T-helper 2 cell treated with Interferon-gamma antibody and Interleukin-4, amounts not matched to agents 5 μg/mL and 100 μg/mL, for 36 hours (primary cell): Measurements from ENCODE around the gene WDR27.
A peak's percentile ranks its signal among the peaks of the same experiment; 100 is the strongest.

Source experiments
- DNase-seq: peaks from one replicate; pipeline ENCODE4 v3.0.0; 2021; ENCODE audit warnings: low spot score
- H3K27ac Mint-ChIP-seq: one replicate; pipeline ENCODE4 v1.8.0; 2021; ENCODE audit warnings: mild to moderate bottlenecking, mixed read lengths
- H3K27me3 Mint-ChIP-seq: one replicate; pipeline ENCODE4 v1.8.0; 2021; ENCODE audit warnings: low read depth, mixed read lengths
- H3K36me3 Mint-ChIP-seq: one replicate; pipeline ENCODE4 v1.8.0; 2021; ENCODE audit warnings: low read depth, mixed read lengths
- H3K4me1 Mint-ChIP-seq: one replicate; pipeline ENCODE4 v1.8.0; 2021; ENCODE audit warnings: low read depth, mixed read lengths
- H3K4me3 Mint-ChIP-seq: one replicate; pipeline ENCODE4 v1.8.0; 2022; ENCODE audit warnings: mild to moderate bottlenecking, moderate library complexity, mixed read lengths
- H3K9me3 Mint-ChIP-seq: one replicate; pipeline ENCODE4 v1.8.0; 2021; ENCODE audit warnings: mixed read lengths

The WDR27 gene

DNA sequence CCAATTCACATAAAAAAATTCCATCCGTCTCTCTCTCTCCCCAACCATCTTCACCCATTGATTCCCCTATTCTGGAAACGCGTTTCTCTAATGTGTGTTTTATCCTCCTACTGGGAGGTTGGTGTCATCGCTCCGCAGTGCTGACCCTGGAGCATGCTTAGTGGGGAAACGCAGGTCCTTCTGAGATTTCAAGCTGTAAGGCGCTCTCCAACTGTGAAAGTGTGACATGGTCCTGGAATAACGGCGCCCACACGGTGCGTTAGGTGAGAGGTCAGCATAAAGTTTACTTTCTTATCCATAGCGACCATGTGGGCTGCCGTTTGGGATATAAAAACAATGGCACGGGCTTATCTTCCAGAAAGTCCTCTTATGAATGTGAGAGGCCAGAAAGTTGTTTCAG is 123.9 kb downstream of the WDR27 start:
- Mint-ChIP-seq H3K9me3 (no peaks in the 10 kb centered on the region), H3K36me3 (no peaks in the 10 kb centered on the region), H3K4me3 (no peak overlapping the region), H3K4me1 (peaks cover 3% of the 10 kb centered on the region), H3K27me3 (no peaks in the 10 kb centered on the region), H3K27ac (no peak overlapping the region)
- no peak for DNase-seq

DNA sequence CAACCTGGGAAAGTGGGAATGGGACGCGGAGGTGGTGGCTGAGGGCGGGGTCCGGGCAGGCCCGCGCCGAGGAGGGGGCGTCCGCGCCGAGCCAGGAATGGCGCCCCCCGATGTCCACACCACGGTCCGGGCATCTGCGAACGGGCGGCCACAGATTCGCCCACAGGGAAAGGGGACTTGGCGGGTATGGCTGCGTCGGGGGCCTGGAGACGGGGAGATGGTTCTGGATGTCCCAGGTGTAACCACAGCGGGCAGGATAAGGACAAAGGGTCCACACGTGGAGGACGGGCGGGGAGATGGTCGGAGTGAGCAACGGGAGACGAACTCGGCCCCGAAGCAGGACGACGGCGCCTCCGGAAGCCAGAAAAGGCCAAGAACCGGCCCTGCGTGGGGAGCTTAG is 124.6 kb downstream of the WDR27 start:
- Mint-ChIP-seq H3K27me3 (no peaks in the 10 kb centered on the region), H3K9me3 (no peaks in the 10 kb centered on the region), H3K4me1 (peaks cover 3% of the 10 kb centered on the region), H3K4me3 (no peak overlapping the region), H3K36me3 (no peaks in the 10 kb centered on the region), H3K27ac (no peak overlapping the region)
- DNase-seq = no peak

DNA sequence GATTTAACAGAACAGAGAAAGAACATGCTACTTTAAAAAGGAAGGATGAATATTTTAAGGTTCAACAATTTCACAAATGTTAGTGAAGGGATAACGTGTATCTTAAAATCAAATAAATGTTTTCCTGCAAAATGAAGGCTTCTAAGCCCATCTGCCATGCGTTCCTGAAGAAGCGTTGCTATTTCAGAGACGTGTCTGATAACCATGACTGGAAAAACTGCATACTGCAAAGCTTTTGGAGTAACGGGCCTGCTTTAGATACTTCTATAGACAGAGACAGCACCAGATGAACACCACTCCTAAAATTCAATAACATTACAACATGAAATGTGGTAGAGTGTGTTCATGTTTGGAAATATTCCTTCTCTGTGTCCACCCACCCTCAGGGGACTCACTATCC is 126.0 kb downstream of the WDR27 start:
- Mint-ChIP-seq H3K27ac (no peak overlapping the region), H3K9me3 (no peaks in the 10 kb centered on the region)

DNA sequence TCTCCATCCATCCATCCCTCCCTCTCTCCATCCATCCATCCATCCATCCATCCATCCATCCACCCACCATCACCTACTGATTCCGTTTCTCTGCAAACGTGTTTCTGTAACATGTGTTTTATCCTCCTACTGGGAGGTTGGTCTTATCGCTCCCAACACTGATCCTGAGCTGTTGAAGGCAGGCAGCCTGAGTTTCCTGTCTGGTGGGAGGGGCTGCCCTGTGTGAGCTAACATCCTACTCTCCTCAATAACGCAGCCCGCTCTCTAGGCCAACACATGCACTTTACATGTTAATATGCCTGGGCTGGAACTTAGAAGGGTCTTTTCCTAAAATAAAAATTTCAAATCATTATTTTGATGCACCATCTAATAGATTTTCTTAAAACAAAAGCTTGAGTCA is 126.5 kb downstream of the WDR27 start:
- Mint-ChIP-seq H3K27ac (no peak overlapping the region), H3K9me3 (no peaks in the 10 kb centered on the region), H3K4me3 (no peak overlapping the region), H3K27me3 (no peaks in the 10 kb centered on the region), H3K4me1 (peaks cover 3% of the 10 kb centered on the region), H3K36me3 (no peaks in the 10 kb centered on the region)
- DNase-seq = no peak

More for the DNA sequence above, 126.0 kb downstream of the WDR27 start:
- Mint-ChIP-seq H3K4me1 (peaks cover 3% of the 10 kb centered on the region), H3K4me3 (no peak overlapping the region), H3K36me3 (no peaks in the 10 kb centered on the region), H3K27me3 (no peaks in the 10 kb centered on the region)
- no peak for DNase-seq

DNA sequence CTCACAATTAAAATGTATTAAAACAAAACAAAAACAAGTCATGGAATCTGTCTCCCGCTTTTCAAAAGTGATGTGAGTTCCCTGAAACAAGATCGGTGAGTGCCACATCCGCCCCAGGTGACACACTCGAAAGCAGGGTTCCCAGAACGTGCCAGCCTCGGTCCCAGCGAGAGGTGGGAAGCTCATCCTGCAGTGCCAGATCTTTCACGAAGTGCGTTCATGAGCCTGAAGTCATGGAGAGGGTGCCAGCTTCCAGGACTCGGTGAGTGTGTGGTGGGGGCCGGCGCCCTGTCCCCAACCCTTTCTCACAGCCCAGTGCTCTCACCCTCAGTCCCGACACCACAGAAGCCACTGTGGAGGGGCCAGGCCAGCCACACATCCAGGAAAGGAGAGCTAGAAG is 127.4 kb downstream of the WDR27 start:
- Mint-ChIP-seq H3K27me3 (no peaks in the 10 kb centered on the region), H3K27ac (no peak overlapping the region), H3K4me1 (peaks cover 3% of the 10 kb centered on the region), H3K4me3 (no peak overlapping the region), H3K9me3 (no peaks in the 10 kb centered on the region), H3K36me3 (no peaks in the 10 kb centered on the region)
- DNase-seq = no peak

DNA sequence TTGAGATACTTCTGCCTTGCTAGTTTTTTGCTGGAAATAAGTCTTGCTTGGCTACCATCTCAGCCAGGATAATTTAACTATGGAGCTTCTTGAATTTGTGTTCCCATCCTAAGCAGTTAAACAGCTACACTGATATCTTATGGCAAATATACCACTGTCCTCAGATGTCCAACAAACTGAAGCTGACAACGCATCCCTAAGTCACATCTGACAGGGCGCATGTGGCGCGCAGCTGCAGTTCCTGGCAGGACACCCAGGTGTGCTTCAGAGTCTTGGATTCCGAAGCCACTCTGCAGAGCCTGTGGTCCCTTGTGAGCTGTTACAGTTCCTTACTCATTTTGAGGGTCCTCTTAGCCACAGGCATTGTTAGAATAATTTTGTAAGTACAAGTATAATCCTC is 127.9 kb downstream of the WDR27 start:
- H3K27ac Mint-ChIP-seq = no peak overlapping the region
- H3K27me3 Mint-ChIP-seq = no peaks in the 10 kb centered on the region
- peaks cover 4% of the 10 kb centered on the region for H3K4me1 Mint-ChIP-seq
- H3K36me3 Mint-ChIP-seq = no peaks in the 10 kb centered on the region
- no peak for DNase-seq
- H3K9me3 Mint-ChIP-seq = no peaks in the 10 kb centered on the region
- no peak overlapping the region for H3K4me3 Mint-ChIP-seq

DNA sequence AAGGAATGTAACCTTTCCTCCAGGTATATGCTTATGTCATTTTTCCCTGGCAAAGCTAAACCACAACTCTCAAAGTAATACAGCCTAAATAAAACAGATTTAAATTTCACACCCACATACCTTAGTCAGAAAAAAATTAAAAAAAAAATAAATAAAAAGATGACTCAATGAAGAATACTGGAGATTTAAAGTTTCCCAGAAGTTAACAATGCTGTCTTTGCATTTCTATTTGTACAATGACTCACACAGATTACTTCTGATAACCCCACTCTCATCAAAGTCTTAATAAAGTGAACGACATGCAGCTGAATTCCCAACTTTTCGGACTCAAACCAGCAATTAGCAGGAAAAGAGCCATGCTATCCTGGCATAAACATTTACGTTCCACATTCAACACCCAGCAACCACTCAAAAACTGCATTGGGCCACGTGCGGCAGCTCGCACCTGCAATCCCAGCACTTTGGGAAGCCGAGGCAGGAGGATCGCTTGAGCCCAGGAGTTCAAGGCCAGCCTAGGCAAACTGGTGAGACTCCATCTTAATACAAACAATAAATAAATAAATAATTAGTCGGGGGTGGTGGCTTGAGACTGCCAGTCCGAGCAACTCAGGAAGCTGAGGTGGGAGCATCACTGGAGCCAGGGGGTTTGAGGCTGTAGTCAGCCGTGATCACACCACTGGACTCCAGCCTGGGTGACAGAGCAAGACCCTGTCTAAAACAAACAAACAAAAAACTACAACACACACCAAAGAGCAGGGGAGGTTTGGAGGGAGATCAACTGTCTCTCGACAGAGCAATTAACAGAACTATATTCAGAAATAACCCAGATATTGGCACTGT is 130.5 kb downstream of the WDR27 start:
- no peak overlapping the region for H3K4me3 Mint-ChIP-seq
- H3K36me3 Mint-ChIP-seq = no peaks in the 10 kb centered on the region
- no peak for DNase-seq
- no peaks in the 10 kb centered on the region for H3K27me3 Mint-ChIP-seq
- no peak overlapping the region for H3K27ac Mint-ChIP-seq
- no peaks in the 10 kb centered on the region for H3K9me3 Mint-ChIP-seq
- H3K4me1 Mint-ChIP-seq = peaks cover 16% of the 10 kb centered on the region

DNA sequence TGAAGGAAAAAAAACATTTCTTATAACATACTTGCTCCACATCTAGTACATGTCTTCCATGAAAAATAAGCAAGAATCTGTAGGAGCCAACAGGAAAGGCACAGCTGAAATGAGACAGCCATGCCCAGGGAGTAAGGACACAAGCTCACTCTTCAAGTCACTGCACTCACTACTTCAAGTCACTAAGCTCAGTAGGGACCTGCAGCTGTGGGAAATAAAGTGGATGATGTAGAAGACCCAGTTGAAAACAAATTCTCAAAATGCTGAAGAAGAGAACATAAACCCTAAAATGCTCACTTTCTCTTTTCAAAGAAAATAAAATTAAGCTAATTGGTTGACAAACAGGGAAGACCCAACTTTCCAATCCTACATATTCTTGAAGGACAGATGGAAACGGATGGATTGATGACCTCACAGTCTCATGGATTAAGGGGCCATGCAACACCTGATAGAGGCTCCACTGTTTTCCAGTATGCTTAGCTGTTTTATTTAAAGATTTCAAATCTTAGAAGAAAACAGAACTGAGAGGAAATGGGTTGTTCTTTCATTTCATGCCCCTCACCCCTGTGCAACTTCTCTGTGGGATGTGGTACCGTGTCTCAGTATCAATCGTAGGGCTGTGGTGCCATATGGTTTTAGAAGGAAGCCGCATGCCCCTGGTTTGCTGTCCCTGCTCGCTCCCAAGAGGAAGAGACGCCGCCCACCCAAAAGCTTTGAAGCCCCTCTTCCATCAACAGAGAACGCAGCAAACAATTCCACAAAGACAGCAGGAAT is 133.3 kb downstream of the WDR27 start:
- H3K27me3 Mint-ChIP-seq = no peaks in the 10 kb centered on the region
- H3K36me3 Mint-ChIP-seq = no peaks in the 10 kb centered on the region
- peak overlapping the region; percentile 26 for H3K4me3 Mint-ChIP-seq
- DNase-seq = no peak
- H3K9me3 Mint-ChIP-seq = no peaks in the 10 kb centered on the region
- H3K4me1 Mint-ChIP-seq = peaks cover 13% of the 10 kb centered on the region
- H3K27ac Mint-ChIP-seq = no peak overlapping the region

DNA sequence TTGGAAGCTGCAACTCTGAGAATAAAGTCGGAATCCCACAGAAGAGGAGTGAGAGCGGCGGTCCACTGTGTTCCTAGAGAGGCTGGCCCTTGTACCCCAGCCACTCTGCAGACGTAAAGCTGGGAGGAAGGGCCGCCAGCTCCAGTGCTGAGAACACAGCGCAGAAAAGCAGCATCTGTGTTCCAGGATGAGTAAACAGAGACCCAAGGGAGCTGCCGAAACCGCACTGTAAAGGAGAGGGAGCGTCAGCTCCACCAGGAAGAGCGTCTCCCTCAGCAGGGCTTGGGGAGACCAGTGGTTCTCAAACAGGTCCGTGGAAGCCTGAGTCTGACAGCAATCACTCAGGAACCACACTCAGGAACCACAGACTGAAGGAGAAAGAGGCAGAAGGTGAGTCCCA is 134.0 kb downstream of the WDR27 start:
- DNase-seq = no peak
- Mint-ChIP-seq H3K36me3 (no peaks in the 10 kb centered on the region), H3K9me3 (no peaks in the 10 kb centered on the region), H3K27me3 (peaks cover under 1% of the 10 kb centered on the region), H3K4me1 (peaks cover 13% of the 10 kb centered on the region), H3K27ac (no peak overlapping the region), H3K4me3 (no peak overlapping the region)

DNA sequence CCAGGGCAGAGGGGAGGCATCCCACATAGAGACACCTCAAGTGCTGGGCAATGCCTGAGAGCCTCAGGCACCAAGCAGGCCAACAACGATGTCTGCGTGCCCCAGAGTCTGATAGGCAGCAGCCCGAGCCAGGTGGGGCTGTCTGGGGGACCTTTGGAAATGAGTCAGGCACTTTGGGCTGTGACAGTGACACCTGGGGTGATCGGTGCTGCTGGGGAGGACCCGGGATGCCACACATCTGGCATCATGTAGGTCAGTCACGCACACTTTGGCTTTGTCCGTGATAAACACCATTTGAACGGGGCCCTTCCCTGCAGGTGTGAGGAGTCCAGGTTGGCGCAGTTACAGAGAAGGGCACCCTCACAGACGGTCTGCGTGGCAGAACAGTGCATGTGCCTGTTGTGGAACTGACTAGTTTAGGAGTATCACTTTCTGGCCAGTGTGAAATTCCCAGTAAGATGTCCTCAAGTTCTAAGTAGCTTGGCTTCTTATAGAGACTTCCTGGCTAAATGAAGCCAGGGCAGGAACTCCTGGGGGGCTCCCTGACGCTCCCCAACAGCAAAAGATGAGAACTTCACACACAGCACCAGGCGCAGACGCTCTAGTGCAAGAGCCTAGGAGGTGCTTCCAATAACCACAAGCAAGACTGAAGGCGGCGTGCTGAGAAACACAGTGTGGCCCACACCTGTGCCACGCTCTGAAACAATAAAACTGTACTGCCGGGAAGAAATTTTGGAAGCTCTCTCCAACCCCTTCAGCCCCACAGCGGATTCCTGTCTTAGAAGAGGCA is 134.7 kb downstream of the WDR27 start:
- no peak overlapping the region for H3K4me3 Mint-ChIP-seq
- peaks cover 7% of the 10 kb centered on the region for H3K27me3 Mint-ChIP-seq
- H3K36me3 Mint-ChIP-seq = no peaks in the 10 kb centered on the region
- peaks cover 13% of the 10 kb centered on the region for H3K4me1 Mint-ChIP-seq
- no peaks in the 10 kb centered on the region for H3K9me3 Mint-ChIP-seq
- H3K27ac Mint-ChIP-seq = no peak overlapping the region
- no peak for DNase-seq

DNA sequence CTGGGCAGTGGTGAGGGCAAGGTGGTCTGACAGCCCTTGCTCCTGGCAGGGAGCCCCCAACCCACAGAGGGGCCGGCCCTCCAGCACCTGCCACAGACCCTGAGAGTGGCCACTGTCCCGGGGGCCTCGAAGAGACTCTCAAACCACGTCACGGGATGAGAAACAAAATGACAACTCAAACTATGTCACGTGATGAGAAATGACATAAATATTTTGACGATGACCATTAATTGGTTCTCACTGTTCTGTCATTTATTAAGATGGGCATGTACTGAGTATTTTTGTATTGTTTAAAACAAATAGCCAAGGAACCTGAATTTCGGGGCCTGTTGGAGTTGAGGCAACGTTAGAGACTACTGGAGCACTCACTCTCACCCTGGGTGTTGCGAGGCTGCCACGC is 135.5 kb downstream of the WDR27 start:
- no peaks in the 10 kb centered on the region for H3K36me3 Mint-ChIP-seq
- H3K9me3 Mint-ChIP-seq = no peaks in the 10 kb centered on the region
- H3K27ac Mint-ChIP-seq = no peak overlapping the region
- peaks cover 10% of the 10 kb centered on the region for H3K27me3 Mint-ChIP-seq
- peaks cover 13% of the 10 kb centered on the region for H3K4me1 Mint-ChIP-seq
- DNase-seq = no peak
- H3K4me3 Mint-ChIP-seq = no peak overlapping the region

DNA sequence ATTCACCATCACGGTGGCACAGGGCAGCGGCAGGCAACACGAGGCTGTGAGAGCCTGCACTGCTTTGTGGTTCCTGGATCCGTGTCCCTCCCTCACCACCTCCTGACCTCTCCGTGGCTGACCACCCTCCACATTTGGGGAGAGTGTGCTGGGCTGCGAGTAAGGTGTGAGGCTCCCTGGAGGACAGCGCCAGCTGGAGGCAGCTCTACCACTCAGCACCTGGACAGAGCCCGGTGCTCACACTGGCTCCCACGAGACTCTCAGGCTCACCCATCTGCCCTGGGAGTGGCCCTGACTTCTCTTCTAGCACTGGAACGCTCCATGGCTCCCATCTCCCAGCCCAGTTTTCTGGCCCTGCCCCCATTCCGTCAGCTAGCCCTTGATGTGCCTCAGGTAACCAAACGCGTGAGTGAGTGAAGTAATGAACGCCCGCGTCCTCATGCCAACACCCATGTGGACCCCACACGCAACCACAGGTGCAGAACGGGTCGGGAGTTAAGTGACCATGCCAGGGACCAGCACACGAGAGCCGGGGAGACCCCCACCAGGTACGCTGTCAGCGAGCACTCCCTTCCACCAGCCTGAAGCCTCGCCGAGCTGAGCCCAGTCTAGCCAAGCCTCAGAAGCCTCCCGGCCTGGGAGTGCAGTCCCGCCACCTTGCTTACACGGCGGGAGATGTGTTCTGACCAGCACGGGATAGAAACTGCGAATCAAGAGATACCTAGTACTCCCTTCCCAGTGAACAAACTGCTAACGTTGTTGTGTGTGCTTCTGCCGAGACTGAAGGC is 137.2 kb downstream of the WDR27 start:
- H3K4me1 Mint-ChIP-seq = peaks cover 13% of the 10 kb centered on the region
- no peaks in the 10 kb centered on the region for H3K36me3 Mint-ChIP-seq
- no peaks in the 10 kb centered on the region for H3K9me3 Mint-ChIP-seq
- H3K27ac Mint-ChIP-seq = no peak overlapping the region
- no peak for DNase-seq
- H3K4me3 Mint-ChIP-seq = no peak overlapping the region
- peaks cover 10% of the 10 kb centered on the region for H3K27me3 Mint-ChIP-seq

DNA sequence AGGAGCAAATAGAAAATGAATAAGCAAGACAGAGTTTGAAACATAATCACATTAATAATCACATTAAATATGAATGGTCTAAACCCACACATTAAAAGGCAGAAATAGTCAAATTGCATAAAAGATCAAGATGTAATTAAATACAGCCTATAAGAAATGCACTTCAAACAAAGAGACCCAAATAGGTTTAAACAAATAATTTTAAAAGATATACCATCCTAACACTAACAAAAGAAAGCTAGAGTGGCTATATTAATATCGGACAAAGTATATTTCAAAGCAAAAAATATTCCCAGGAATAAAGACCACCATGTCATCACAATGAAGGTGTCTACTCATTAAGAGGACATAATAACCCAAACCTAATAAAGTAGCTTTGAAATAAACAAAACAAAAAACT is 140.2 kb downstream of the WDR27 start:
- Mint-ChIP-seq H3K4me1 (peaks cover 9% of the 10 kb centered on the region), H3K36me3 (peaks cover 12% of the 10 kb centered on the region), H3K27ac (no peak overlapping the region), H3K4me3 (no peak overlapping the region), H3K27me3 (peaks cover 10% of the 10 kb centered on the region), H3K9me3 (no peaks in the 10 kb centered on the region)
- DNase-seq = no peak
